SK-N-SH (cell line): Measurements from ENCODE around the gene RCN2. TPM values are rescaled to one million over a fixed set of nuclear protein-coding genes. Genes with fewer than 3 reads are reported as not detected.
A peak's percentile ranks its signal among the peaks of the same experiment; 100 is the strongest.

Experiments
- CTCF ChIA-PET: fragments of 300-600, 350-600 bp; formaldehyde crosslinking; extraction: SDS; loops from one replicate; lab custom pipeline; 2021; lab: Yijun Ruan, JAX
- POLR2A ChIA-PET: fragments of 350-600 bp; sonication (Branson Sonifier 250); formaldehyde crosslinking; extraction: SDS; loops from one replicate; lab custom pipeline; 2020; ENCODE audit warnings: antibody characterized with exemption, inconsistent platforms; lab: Yijun Ruan, JAX
- DNase-seq: peaks from one replicate; pipeline ENCODE4 v3.0.0; 2012
- H2AFZ ChIP-seq: fragments of 200-600 bp; sonication (generic); 2 replicates; pipeline ENCODE4 v1.8.1; 2016; ENCODE audit warnings: antibody characterized with exemption, mild to moderate bottlenecking, low read depth
- H3F3A ChIP-seq: fragments of 200-600 bp; sonication (generic); replicated peaks from 2 replicates; pipeline ENCODE3; 2016; ENCODE audit warnings: antibody characterized with exemption, mild to moderate bottlenecking; ENCODE audit not compliant: insufficient read depth
- H3K27ac ChIP-seq, 2 experiments: fragments of 200-500 bp in 1 of 2; fragments of 200-600 bp in 1 of 2; sonication (Bioruptor generic) in 1 of 2; sonication (generic), shearing (Covaris generic) in 1 of 2; 2 replicates each; pipeline versions ENCODE4 v1.5.1 to v1.6.1; 2014 to 2016; ENCODE audit warnings: low read depth in 2 of 2, inconsistent platforms in 1 of 2, low read length in 1 of 2, mild to moderate bottlenecking in 1 of 2, mixed read lengths in 1 of 2
- H3K27me3 ChIP-seq: fragments of 200-600 bp; sonication (generic), shearing (Covaris generic); 2 replicates; pipeline ENCODE4 v1.6.1; 2016; ENCODE audit warnings: mixed run types; ENCODE audit not compliant: insufficient read depth
- H3K36me3 ChIP-seq, 2 experiments: fragments of 200-500 bp in 1 of 2; fragments of 200-600 bp in 1 of 2; sonication (Bioruptor generic) in 1 of 2; sonication (generic) in 1 of 2; replicated peaks in 1 of 2; 2 replicates each; pipeline versions ENCODE3 to v1.5.1; 2014 to 2016; ENCODE audit warnings: low read length in 1 of 2, mild to moderate bottlenecking in 1 of 2; ENCODE audit not compliant: insufficient read depth in 2 of 2, control insufficient read depth in 1 of 2
- H3K4me1 ChIP-seq, 2 experiments: fragments of 200-500 bp in 1 of 2; fragments of 200-600 bp in 1 of 2; sonication (Bioruptor generic) in 1 of 2; sonication (generic), shearing (Covaris generic) in 1 of 2; 2 replicates each; pipeline versions ENCODE4 v1.5.1 to v1.6.1; 2014 to 2016; ENCODE audit warnings: low read depth in 1 of 2, low read length in 1 of 2, mixed run types in 1 of 2; ENCODE audit not compliant: insufficient read depth in 2 of 2, control insufficient read depth in 1 of 2
- H3K4me2 ChIP-seq: fragments of 200-600 bp; sonication (generic), shearing (Covaris generic); 2 replicates; pipeline ENCODE4 v1.6.1; 2017; ENCODE audit warnings: mixed run types
- H3K4me3 ChIP-seq, 2 experiments: fragments of 200-500 bp in 1 of 2; fragments of 200-600 bp in 1 of 2; sonication (Bioruptor generic) in 1 of 2; sonication (generic), shearing (Covaris generic) in 1 of 2; 2 replicates each; pipeline versions ENCODE4 v1.5.1 to v1.8.1; 2014 to 2016; ENCODE audit warnings: low read depth in 2 of 2, inconsistent platforms in 1 of 2, low read length in 1 of 2, mild to moderate bottlenecking in 1 of 2, mixed read lengths in 1 of 2, moderate library complexity in 1 of 2
- H3K79me2 ChIP-seq: fragments of 200-600 bp; sonication (generic); 2 replicates; pipeline ENCODE4 v1.8.1; 2017; ENCODE audit warnings: mild to moderate bottlenecking; ENCODE audit not compliant: insufficient read depth
- H3K9ac ChIP-seq: fragments of 200-600 bp; sonication (generic); 2 replicates; pipeline ENCODE4 v1.6.1; 2017; ENCODE audit warnings: mixed run types
- H3K9me2 ChIP-seq: fragments of 200-600 bp; sonication (generic); 2 replicates; pipeline ENCODE4 v1.6.1; 2017; ENCODE audit warnings: mixed run types
- H3K9me3 ChIP-seq: fragments of 200-600 bp; sonication (generic); 2 replicates; pipeline ENCODE4 v1.6.1; 2017; ENCODE audit warnings: mixed run types, mild to moderate bottlenecking, moderate library complexity
- H4K20me1 ChIP-seq: fragments of 200-600 bp; sonication (generic); 2 replicates; pipeline ENCODE4 v1.6.1; 2017; ENCODE audit warnings: mild to moderate bottlenecking, mixed run types; ENCODE audit not compliant: insufficient read depth
- CHD2 ChIP-seq: fragments of 150-350 bp; IDR thresholded peaks from 2 replicates; pipeline ENCODE4 v1.6.1; 2018; ENCODE audit warnings: low read length; ENCODE audit not compliant: partially characterized antibody
- CTCF ChIP-seq: fragments of 200-600 bp; sonication (generic); IDR thresholded peaks from 2 replicates; pipeline ENCODE4 v1.6.1; 2017; ENCODE audit warnings: antibody characterized with exemption, mild to moderate bottlenecking, moderate library complexity
- EP300 ChIP-seq, 2 experiments: IDR thresholded peaks; 2 replicates each; pipeline versions ENCODE4 v1.4.0 to v1.6.1; 2012; ENCODE audit warnings: borderline replicate concordance in 1 of 2, low read depth in 1 of 2, low read length in 1 of 2
- FOSL2 ChIP-seq: IDR thresholded peaks from 2 replicates; pipeline ENCODE4 v1.4.0; 2012; ENCODE audit warnings: low read depth, mild to moderate bottlenecking, moderate library complexity, borderline replicate concordance
- FOXJ3 ChIP-seq: sonication (generic); formaldehyde crosslinking; IDR thresholded peaks from 2 replicates; pipeline ENCODE4 v1.5.1; 2020; ENCODE audit warnings: mild to moderate bottlenecking, missing genetic modification reagents
- FOXM1 ChIP-seq: IDR thresholded peaks from 2 replicates; pipeline ENCODE4 v1.4.0; 2012; ENCODE audit warnings: low read depth, mild to moderate bottlenecking
- GABPA ChIP-seq: IDR thresholded peaks from 2 replicates; pipeline ENCODE4 v1.4.0; 2012; ENCODE audit warnings: low read depth, mild to moderate bottlenecking
- GATA2 ChIP-seq: sonication (generic); formaldehyde crosslinking; IDR thresholded peaks from 2 replicates; pipeline ENCODE4 v1.5.0; 2020; ENCODE audit warnings: mild to moderate bottlenecking, missing genetic modification reagents
- IRF3 ChIP-seq: fragments of 150-350 bp; IDR thresholded peaks from 2 replicates; pipeline ENCODE4 v1.6.1; 2016; ENCODE audit warnings: mild to moderate bottlenecking, low read depth, low read length
- JUND ChIP-seq: IDR thresholded peaks from 2 replicates; pipeline ENCODE4 v1.4.0; 2012
- MEF2A ChIP-seq: IDR thresholded peaks from 2 replicates; pipeline ENCODE4 v1.4.0; 2012; ENCODE audit warnings: low read depth, borderline replicate concordance
- NFIC ChIP-seq: IDR thresholded peaks from 2 replicates; pipeline ENCODE4 v1.4.0; 2012; ENCODE audit warnings: borderline replicate concordance
- NRF1 ChIP-seq: IDR thresholded peaks from 2 replicates; pipeline ENCODE4 v1.6.1; 2012; ENCODE audit warnings: low read depth, mild to moderate bottlenecking, low read length
- RAD21 ChIP-seq: IDR thresholded peaks from 2 replicates; pipeline ENCODE4 v1.6.1; 2012; ENCODE audit warnings: mild to moderate bottlenecking, low read length
- RCOR1 ChIP-seq: fragments of 150-350 bp; IDR thresholded peaks from 2 replicates; pipeline ENCODE4 v1.6.1; 2017; ENCODE audit warnings: antibody characterized with exemption, low read length
- RXRA ChIP-seq: IDR thresholded peaks from 2 replicates; pipeline ENCODE4 v1.4.0; 2012; ENCODE audit warnings: low read depth, mild to moderate bottlenecking, borderline replicate concordance
- SIN3A ChIP-seq: IDR thresholded peaks from 2 replicates; pipeline ENCODE4 v1.6.1; 2012; ENCODE audit warnings: low read depth, mild to moderate bottlenecking, low read length, moderate library complexity, borderline replicate concordance
- SMC3 ChIP-seq: IDR thresholded peaks from 2 replicates; pipeline ENCODE4 v1.6.1; 2012; ENCODE audit warnings: low read depth, low read length, improper control_type of control experiment
- USF2 ChIP-seq: fragments of 150-350 bp; IDR thresholded peaks from 2 replicates; pipeline ENCODE4 v1.6.1; 2017; ENCODE audit warnings: antibody characterized with exemption, low read length, low read depth, borderline replicate concordance
- YY1 ChIP-seq: IDR thresholded peaks from 2 replicates; pipeline ENCODE4 v1.4.0; 2012; ENCODE audit warnings: low read depth, mild to moderate bottlenecking
- ZBTB33 ChIP-seq: IDR thresholded peaks from 2 replicates; pipeline ENCODE4 v1.4.0; 2012; ENCODE audit warnings: low read depth, borderline replicate concordance
- WGBS: methylation state at CpG from one replicate; pipeline ENCODE4 v1.1.6; 2017; ENCODE audit warnings: low lambda C conversion rate; 5-methylcytosine and 5-hydroxymethylcytosine counted together
- polyA plus RNA-seq, 3 experiments: library from polyadenylated mRNA; depleted of rRNA; stranded (reverse); fragments of >200 nt; gene quantifications; 2 replicates each; pipeline ENCODE4 v1.2.3, GENCODE V29; 2012

Gene RCN2
- polyA plus RNA-seq, 1 of the 3 experiments (the other 2 are of a cell fraction): 78.6 TPM

- TF ChIP-seq IRF3 (no peak), YY1 (peak; percentile 83), FOXJ3 (CRISPR knock-in tag) (peak; percentile 20; the same call in 1 of the 2 replicates), GATA2 (CRISPR knock-in tag) (no peak; the same call in 1 of the 2 replicates)
Measured at GRCh38 chr15:76905013-76905839, 26.3 kb upstream of the RCN2 start, which contains the start of gene SCAPER (continued).

GRCh38 chr15:76905855-76906254, 25.7 kb upstream of the RCN2 start:
- H3F3A ChIP-seq: peaks cover 22% of the 10 kb centered on the region
- DNase-seq: peak; percentile 37
- H3K4me3 ChIP-seq: peak overlapping the region; percentile 77 to 84
- H2AFZ ChIP-seq: peak overlapping the region; percentile 95
- TF ChIP-seq GABPA: no peak
- TF ChIP-seq NRF1: no peak
- TF ChIP-seq NFIC: no peak
- TF ChIP-seq YY1: no peak
- no peak for TF ChIP-seq RCOR1
- no peak for TF ChIP-seq FOXM1
- no peak for TF ChIP-seq IRF3
- TF ChIP-seq SIN3A: no peak
- no peak for TF ChIP-seq RAD21
- TF ChIP-seq ZBTB33: no peak
- no peak for TF ChIP-seq SMC3
- TF ChIP-seq MEF2A: no peak
- no peak for TF ChIP-seq RXRA
- no peak for TF ChIP-seq EP300 (IDR thresholded peaks at IDR 0.05; ENCODE audit: borderline replicate concordance in 1 of 2, low read depth in 1 of 2, low read length in 1 of 2)
- no peak for TF ChIP-seq JUND
- no peak for TF ChIP-seq CHD2
- no peak for TF ChIP-seq USF2
- TF ChIP-seq FOSL2: no peak
- no peak for TF ChIP-seq CTCF
- peaks cover 11% of the 10 kb centered on the region; the same call in 1 of the 2 replicates for H3K79me2 ChIP-seq
- H3K27me3 ChIP-seq: no peaks in the 10 kb centered on the region
- H3K36me3 ChIP-seq: no peaks in the 10 kb centered on the region
- H3K9me3 ChIP-seq: no peaks in the 10 kb centered on the region
- peak overlapping the region; percentile 82 for H3K4me2 ChIP-seq
- H4K20me1 ChIP-seq: no peaks in the 10 kb centered on the region
- peak overlapping the region; percentile 34 to 77; a peak in 2 of 4 replicates for H3K27ac ChIP-seq
- 79% methylated on average over 9 of the region's 9 CpGs for WGBS
- peaks cover 13 to 15% of the 10 kb centered on the region in 2 experiments; a peak in 3 of 4 replicates for H3K4me1 ChIP-seq
- POLR2A ChIA-PET: interaction anchor here (1.9 kb wide), 1 partner anchor 26 kb away, joined by 7 read pairs; the partner anchor contains the start of gene RCN2
- CTCF ChIA-PET: interaction anchor here (1.0 to 2.3 kb wide), 5 partner anchors 8 to 118 kb away, joined by 3 to 7 read pairs (median 3); no protein-coding TSS in a partner anchor
- peak overlapping the region; percentile 80; the same call in 1 of the 2 replicates for H3K9ac ChIP-seq
- H3K9me2 ChIP-seq: no peaks in the 10 kb centered on the region
